GM23338 (cell line): ENCODE measurements around the gene GABPB1. TPM values are rescaled to one million over a fixed set of nuclear protein-coding genes. Genes with fewer than 3 reads are reported as not detected.

Experiments
- ATAC-seq: fragments of 200-7000 bp; cut with Tn5 transposase; 3 replicates; pipeline ENCODE4 v1.9.1; 2020
- DNase-seq: peaks from one replicate; pipeline ENCODE4 v3.0.0-alpha.2; 2015; ENCODE audit warnings: low spot score
- H2AFZ ChIP-seq: fragments of 200-600 bp; sonication (generic); 2 replicates; pipeline ENCODE4 v1.8.0; 2016; ENCODE audit warnings: antibody characterized with exemption, mild to moderate bottlenecking, moderate library complexity
- H3F3A ChIP-seq: fragments of 200-600 bp; sonication (generic); replicated peaks from 2 replicates; pipeline ENCODE4 v1.8.0; 2017; ENCODE audit warnings: antibody characterized with exemption, mixed run types, low read depth
- H3K27ac ChIP-seq: fragments of 200-600 bp; sonication (generic); 2 replicates; pipeline ENCODE4 v1.6.1; 2016; ENCODE audit warnings: low read depth
- H3K27me3 ChIP-seq: fragments of 200-600 bp; sonication (generic); 2 replicates; pipeline ENCODE4 v1.8.0; 2016; ENCODE audit warnings: mild to moderate bottlenecking, mixed run types, moderate library complexity; ENCODE audit not compliant: insufficient read depth
- H3K36me3 ChIP-seq: fragments of 200-600 bp; sonication (generic); 2 replicates; pipeline ENCODE4 v1.8.0; 2016; ENCODE audit warnings: mild to moderate bottlenecking; ENCODE audit not compliant: insufficient read depth
- H3K4me1 ChIP-seq: fragments of 200-600 bp; sonication (generic); 2 replicates; pipeline ENCODE4 v1.8.0; 2016; ENCODE audit warnings: mild to moderate bottlenecking, moderate library complexity; ENCODE audit not compliant: insufficient read depth
- H3K4me2 ChIP-seq: fragments of 200-600 bp; sonication (generic); 2 replicates; pipeline ENCODE4 v1.7.1; 2017; ENCODE audit warnings: mixed run types
- H3K4me3 ChIP-seq: fragments of 200-600 bp; sonication (generic); 2 replicates; pipeline ENCODE4 v1.6.1; 2016; ENCODE audit warnings: mixed run types
- H3K79me2 ChIP-seq: fragments of 200-600 bp; sonication (generic); replicated peaks from 2 replicates; pipeline ENCODE4 v1.8.0; 2017; ENCODE audit warnings: mild to moderate bottlenecking; ENCODE audit not compliant: insufficient read depth
- H3K9me2 ChIP-seq: fragments of 200-600 bp; sonication (generic); 2 replicates; pipeline ENCODE4 v1.8.0; 2017; ENCODE audit not compliant: insufficient read depth
- H4K20me1 ChIP-seq: fragments of 200-600 bp; sonication (generic); replicated peaks from 2 replicates; pipeline ENCODE4 v1.8.0; 2017; ENCODE audit warnings: mild to moderate bottlenecking; ENCODE audit not compliant: insufficient read depth
- H3K27ac Mint-ChIP-seq: 2 replicates; pipeline ENCODE4 v1.8.0; 2020; ENCODE audit warnings: inconsistent platforms, mild to moderate bottlenecking, moderate library complexity, mixed read lengths
- H3K27me3 Mint-ChIP-seq: 3 replicates; pipeline ENCODE4 v1.8.0; 2022; ENCODE audit warnings: low read depth, mild to moderate bottlenecking, moderate library complexity, mixed read lengths, inconsistent platforms; ENCODE audit not compliant: insufficient read depth, poor library complexity
- H3K36me3 Mint-ChIP-seq: 3 replicates; pipeline ENCODE4 v1.8.0; 2021; ENCODE audit warnings: low read depth, mild to moderate bottlenecking, inconsistent platforms, moderate library complexity, mixed read lengths
- H3K4me1 Mint-ChIP-seq: 3 replicates; pipeline ENCODE4 v1.8.0; 2020; ENCODE audit warnings: mild to moderate bottlenecking, inconsistent platforms, mixed read lengths
- H3K4me3 Mint-ChIP-seq: 3 replicates; pipeline ENCODE4 v1.8.0; 2021; ENCODE audit warnings: moderate library complexity, mild to moderate bottlenecking, inconsistent platforms, mixed read lengths
- H3K9me3 Mint-ChIP-seq: 3 replicates; pipeline ENCODE4 v1.8.0; 2020; ENCODE audit warnings: moderate library complexity, mild to moderate bottlenecking, inconsistent platforms, mixed read lengths
- CREB1 ChIP-seq: fragments of 250-450 bp; sonication (Bioruptor Pico); IDR thresholded peaks from 2 replicates; pipeline ENCODE4 v1.5.0; 2020; ENCODE audit warnings: low read depth, mild to moderate bottlenecking, moderate library complexity
- EZH2phosphoT487 ChIP-seq: fragments of 200-600 bp; sonication (generic); IDR thresholded peaks from one replicate; pipeline ENCODE4 v1.8.1; 2018; ENCODE audit warnings: antibody characterized with exemption; ENCODE audit not compliant: unreplicated experiment
- NANOG ChIP-seq: IDR thresholded peaks from 2 replicates; pipeline ENCODE4 v1.6.1; 2016; ENCODE audit warnings: antibody characterized with exemption, borderline replicate concordance
- STAT1 ChIP-seq: IDR thresholded peaks from one replicate; pipeline ENCODE4 v1.6.1; 2016; ENCODE audit warnings: antibody characterized with exemption; ENCODE audit not compliant: unreplicated experiment
- ZNF331 ChIP-seq: fragments of 250-450 bp; sonication (Bioruptor Pico); IDR thresholded peaks from 2 replicates; pipeline ENCODE4 v1.5.0; 2020; ENCODE audit warnings: low read depth, mild to moderate bottlenecking, moderate library complexity
- polyA plus RNA-seq: library from polyadenylated mRNA; unstranded; fragments of >200 nt; fragmentation: Nextera tagmentation; extraction: Ambion mirVana; gene quantifications from 2 replicates; pipeline ENCODE4 v1.2.1, GENCODE V29; 2016
- small RNA-seq: library from RNA; depleted of rRNA; stranded (forward); fragments of <200 nt; gene quantifications from one replicate; pipeline ENCODE3, GENCODE V24; 2014; ENCODE audit warnings: low replicate concordance
- total RNA-seq: library from RNA; depleted of rRNA; stranded (reverse); fragments of >200 nt; shearing (Covaris generic); gene quantifications from 2 replicates; pipeline ENCODE4 v1.2.3, GENCODE V29; 2014; rRNA removed

The GABPB1 gene
- total and polyA plus RNA-seq, 2 experiments from 2014 or later = 34.4 to 53.9 TPM

DNA sequence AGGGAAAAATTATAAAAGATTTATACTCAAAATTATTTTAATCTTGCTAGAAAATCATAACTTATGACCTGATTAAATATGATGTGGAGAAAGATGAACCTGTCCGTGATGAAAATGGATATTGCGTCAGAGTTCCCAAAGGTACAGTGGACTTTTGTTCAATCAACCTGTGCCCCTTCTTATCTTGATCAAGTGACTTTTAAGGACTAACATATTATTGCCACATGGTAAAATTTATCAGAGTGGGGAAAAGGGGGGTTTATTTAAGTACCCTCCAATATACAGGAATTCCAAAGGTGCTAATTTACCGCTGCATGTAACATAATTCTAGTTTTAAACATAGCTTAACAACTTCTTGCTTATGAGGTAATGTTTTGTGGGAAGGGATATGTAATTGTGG, 129.1 kb downstream of the GABPB1 start:
- Mint-ChIP-seq H3K9me3 (no peaks in the 10 kb centered on the region), H3K36me3 (peaks cover 4% of the 10 kb centered on the region; the same call in 1 of the 3 replicates), H3K27ac (no peak overlapping the region), H3K27me3 (no peaks in the 10 kb centered on the region), H3K4me3 (no peak overlapping the region), H3K4me1 (no peaks in the 10 kb centered on the region)
- Histone ChIP-seq H3K9me2 (no peaks in the 10 kb centered on the region), H3K4me3 (no peak overlapping the region), H2AFZ (no peak overlapping the region), H4K20me1 (no peaks in the 10 kb centered on the region; the same call in 1 of the 2 replicates), H3K4me1 (no peaks in the 10 kb centered on the region), H3K4me2 (no peak overlapping the region), H3K79me2 (no peaks in the 10 kb centered on the region), H3K36me3 (no peaks in the 10 kb centered on the region), H3K27me3 (no peaks in the 10 kb centered on the region), H3F3A (no peaks in the 10 kb centered on the region), H3K27ac (no peak overlapping the region)
- TF ChIP-seq STAT1 = no peak
- no peak for TF ChIP-seq EZH2phosphoT487
- no peak for TF ChIP-seq NANOG
- no peak for TF ChIP-seq CREB1
- TF ChIP-seq ZNF331 (CRISPR knock-in tag) = no peak
- no peak for DNase-seq
- ATAC-seq = no peak

Small RNA genes within 50 kb of the gene (small RNA-seq; reads per million reads assigned to genes)
- gene RNU6-94P = not detected

Other genes starting within 250 kb of the GABPB1 start
- 0.24 and 4.5 TPM in 2 replicates for gene ATP8B4, start 236.0 kb downstream of the GABPB1 start, total RNA-seq
- gene ATP8B4, start 236.0 kb downstream of the GABPB1 start, polyA plus RNA-seq = 0.07 TPM in 1 of 2 replicates, not detected in the other
- gene SLC27A2, start 173.0 kb downstream of the GABPB1 start, total RNA-seq = 7.5 and 9.4 TPM in 2 replicates
- gene SLC27A2, start 173.0 kb downstream of the GABPB1 start, polyA plus RNA-seq = 2.1 and 2.8 TPM in 2 replicates
- not detected in 2 replicates for gene HDC, start 89.5 kb downstream of the GABPB1 start, total RNA-seq
- gene HDC, start 89.5 kb downstream of the GABPB1 start, polyA plus RNA-seq = not detected in 2 replicates
- gene USP8, start 69.2 kb upstream of the GABPB1 start, total RNA-seq = 60.3 and 64.8 TPM in 2 replicates
- gene USP8, start 69.2 kb upstream of the GABPB1 start, polyA plus RNA-seq = 50.0 and 68.6 TPM in 2 replicates
- gene USP50, start 191.5 kb upstream of the GABPB1 start, total RNA-seq = not detected in 2 replicates
- 6.3 and 6.4 TPM in 2 replicates for gene USP50, start 191.5 kb upstream of the GABPB1 start, polyA plus RNA-seq